Keratinocyte (primary cell): Measurements from ENCODE around the gene NOTCH1.

Experiments
- CTCF ChIP-seq, 3 experiments: IDR thresholded peaks in 1 of 3; conservative IDR thresholded peaks in 1 of 3; optimal IDR thresholded peaks in 1 of 3; 2 replicates in 2 of 3; 3 replicates in 1 of 3; pipeline versions ENCODE3 to v1.5.1; 2011; ENCODE audit warnings: low read length in 3 of 3, mild to moderate bottlenecking in 3 of 3, moderate library complexity in 2 of 3, control low read depth in 1 of 3, inconsistent platforms in 1 of 3; ENCODE audit not compliant: insufficient read depth in 2 of 3; ENCODE audit errors: extremely low read depth in 1 of 3
- EZH2 ChIP-seq: IDR thresholded peaks from one replicate; pipeline ENCODE4 v1.6.1; 2012; ENCODE audit warnings: inconsistent platforms, mild to moderate bottlenecking, low read length, moderate library complexity

DNA sequence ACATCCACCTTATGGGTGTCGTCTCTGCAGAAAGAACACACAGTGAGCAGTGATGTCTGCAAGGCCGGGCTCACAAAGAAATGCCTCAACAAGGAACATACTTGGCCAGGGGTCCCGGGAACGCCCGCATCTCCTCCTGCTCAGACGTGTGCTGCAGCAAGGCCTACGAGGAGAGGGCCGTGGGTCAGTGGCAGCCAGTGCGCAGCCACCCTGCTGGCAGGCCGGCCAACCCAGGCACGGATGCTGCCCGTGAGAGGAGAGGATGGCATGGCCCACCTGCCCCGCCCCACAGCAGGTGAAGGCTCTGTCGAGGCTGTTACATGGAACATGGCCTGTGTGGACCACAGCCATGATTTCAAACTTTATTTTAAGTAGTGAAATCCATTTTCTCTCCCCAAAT is 82.3 kb downstream of the NOTCH1 start:
- TF ChIP-seq CTCF (optimal IDR thresholded peaks at IDR 0.05 in 1 of 3, IDR thresholded peaks at IDR 0.05 in 1 of 3, conservative IDR thresholded peaks at IDR 0.05 in 1 of 3; ENCODE audit: extremely low read depth in 1 of 3, insufficient read depth in 2 of 3, low read length in 3 of 3) (no peak), EZH2 (no peak)
